Activated CD4-positive, alpha-beta T cell treated with anti-CD3 and anti-CD28 coated beads for 36 hours (primary cell): ENCODE results near the gene DUSP28. TPM values are rescaled to one million over a fixed set of nuclear protein-coding genes. Genes with fewer than 3 reads are reported as not detected.

Experiments used
- ATAC-seq: fragments of 200-7000 bp; cut with Tn5 transposase; one replicate; pipeline ENCODE4 v1.10.0; 2021; ENCODE audit warnings: mild to moderate bottlenecking, moderate library complexity
- CTCF ChIA-PET: fragments of 350-600 bp; sonication (Branson Sonifier 250); formaldehyde crosslinking; loops from one replicate; lab custom pipeline; 2021; ENCODE audit warnings: antibody characterized with exemption; lab: Charles Lee
- POLR2A ChIA-PET: fragments of 350-600 bp; sonication (Branson Sonifier 250); formaldehyde crosslinking; loops from one replicate; lab custom pipeline; 2021; ENCODE audit warnings: antibody characterized with exemption, inconsistent platforms; lab: Charles Lee
- DNase-seq: peaks from one replicate; pipeline ENCODE4 v3.0.0-alpha.2; 2020
- H3K27ac Mint-ChIP-seq: one replicate; pipeline ENCODE4 v1.8.0; 2021; ENCODE audit warnings: mixed read lengths
- H3K27me3 Mint-ChIP-seq: one replicate; pipeline ENCODE4 v1.8.0; 2021; ENCODE audit warnings: mixed read lengths
- H3K36me3 Mint-ChIP-seq: one replicate; pipeline ENCODE4 v1.8.0; 2021; ENCODE audit warnings: low read depth, mixed read lengths
- H3K4me1 Mint-ChIP-seq: one replicate; pipeline ENCODE4 v1.8.0; 2021; ENCODE audit warnings: mixed read lengths
- H3K4me3 Mint-ChIP-seq: one replicate; pipeline ENCODE4 v1.8.0; 2021; ENCODE audit warnings: mild to moderate bottlenecking, moderate library complexity, mixed read lengths
- H3K9me3 Mint-ChIP-seq: one replicate; pipeline ENCODE4 v1.8.0; 2021; ENCODE audit warnings: low read depth, mixed read lengths
- intact Hi-C, 2 experiments: fragments of 100-400 bp; cut with DNase I in 1 of 2; cut with micrococcal nuclease in 1 of 2; formaldehyde crosslinking; loops; one replicate each; pipeline versions ENCODE4 v1.14.2 to v1.15.1; 2022 to 2024; cut with DNase I, micrococcal nuclease
- total RNA-seq, 2 experiments: library from RNA; stranded (reverse); gene quantifications; one replicate each; pipeline ENCODE4 v1.2.3, GENCODE V29; 2021

DUSP28 gene
- total RNA-seq, 2 experiments from 2014 or later: 3.3 to 5.0 TPM

GRCh38 chr2:240568678-240569522 lies 8.7 kb downstream of the DUSP28 start:
- CTCF ChIA-PET: interaction anchor here (1.0 to 1.6 kb wide), 4 partner anchors 11 to 55 kb away, joined by 3 to 7 read pairs (median 6); partner anchors contain the start of gene CAPN10
- Mint-ChIP-seq H3K9me3 (no peaks in the 10 kb centered on the region), H3K36me3 (peaks cover 13% of the 10 kb centered on the region), H3K27me3 (no peaks in the 10 kb centered on the region), H3K4me1 (peaks cover 41% of the 10 kb centered on the region), H3K4me3 (peak overlapping the region; percentile 87), H3K27ac (peak overlapping the region; percentile 60)
- DNase-seq (peak; percentile 65), ATAC-seq (no peak)
- POLR2A ChIA-PET: interaction anchor here (0.7 to 1.4 kb wide), 2 partner anchors 18 to 48 kb away, joined by 3 to 8 read pairs; partner anchors contain the start of gene CAPN10
- intact Hi-C loops: loop anchor here (1.0 to 10.0 kb wide), 10 partner anchors 9 to 1316 kb away; partner anchors contain the start of genes D2HGDH (in 1 of the 2), DTYMK (in 1 of the 2), DUSP28 (in 1 of the 2) and FARP2 (in 1 of the 2)

- ATAC-seq (no peak), DNase-seq (no peak)
- H3K4me3 Mint-ChIP-seq: peak overlapping the region; percentile 87
- H3K4me1 Mint-ChIP-seq: peaks cover 34% of the 10 kb centered on the region
- no peaks in the 10 kb centered on the region for H3K27me3 Mint-ChIP-seq
- H3K27ac Mint-ChIP-seq: peak overlapping the region; percentile 29
- intact Hi-C loops: loop anchor here (5.0 to 10.0 kb wide), 8 partner anchors 53 to 1315 kb away; partner anchors contain the start of genes D2HGDH (in 1 of the 2), DTYMK (in 1 of the 2), FARP2 (in 1 of the 2) and MTERF4 (in 1 of the 2)
- POLR2A ChIA-PET: interaction anchor here (0.7 to 1.4 kb wide), 2 partner anchors 17 to 48 kb away, joined by 3 to 8 read pairs; partner anchors contain the start of gene CAPN10
- H3K9me3 Mint-ChIP-seq: no peaks in the 10 kb centered on the region
- CTCF ChIA-PET: interaction anchor here (1.0 to 1.6 kb wide), 4 partner anchors 10 to 55 kb away, joined by 3 to 7 read pairs (median 6); partner anchors contain the start of gene CAPN10
- H3K36me3 Mint-ChIP-seq: peaks cover 8% of the 10 kb centered on the region
These were observed 9.4 kb downstream of the DUSP28 start for GRCh38 chr2:240569523-240569997.

DNA sequence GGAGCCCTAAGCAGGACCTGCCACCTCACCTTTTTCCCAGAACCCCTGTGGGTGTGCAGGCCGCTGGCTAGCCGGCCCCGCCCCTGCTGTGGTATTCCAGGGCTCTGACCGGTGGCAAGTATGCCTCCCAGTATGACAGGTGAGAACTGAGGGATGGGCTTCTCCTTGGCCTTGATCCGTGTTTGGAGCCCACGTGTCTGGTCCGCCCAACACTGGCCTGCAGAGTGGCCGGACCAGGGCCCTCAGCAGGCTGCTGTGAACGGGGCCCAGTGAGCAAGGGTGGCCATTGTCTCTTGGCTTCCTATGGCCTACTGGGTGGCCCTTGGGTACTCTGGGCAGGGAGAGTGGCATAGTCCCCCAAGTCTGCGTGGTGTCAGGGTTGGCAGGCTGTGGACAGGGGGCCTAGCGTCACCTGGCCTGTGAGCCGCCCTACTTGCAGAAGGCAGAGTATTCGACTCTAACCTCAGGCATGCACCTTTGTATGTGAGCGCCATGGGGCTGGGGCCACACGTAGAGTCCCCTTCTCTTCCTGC lies 9.9 kb downstream of the DUSP28 start:
- H3K9me3 Mint-ChIP-seq: no peaks in the 10 kb centered on the region
- no peak for DNase-seq
- H3K27me3 Mint-ChIP-seq: no peaks in the 10 kb centered on the region
- intact Hi-C loops: loop anchor here (5.0 to 10.0 kb wide), 8 partner anchors 52 to 1315 kb away; partner anchors contain the start of genes D2HGDH (in 1 of the 2), DTYMK (in 1 of the 2), FARP2 (in 1 of the 2) and MTERF4 (in 1 of the 2)
- H3K4me3 Mint-ChIP-seq: peak overlapping the region; percentile 87
- H3K36me3 Mint-ChIP-seq: peaks cover 3% of the 10 kb centered on the region
- POLR2A ChIA-PET: no interaction called here
- ATAC-seq: no peak
- CTCF ChIA-PET: no interaction called here
- peaks cover 29% of the 10 kb centered on the region for H3K4me1 Mint-ChIP-seq
- H3K27ac Mint-ChIP-seq: no peak overlapping the region

GRCh38 chr2:240570531-240571313 lies 10.6 kb downstream of the DUSP28 start:
- Mint-ChIP-seq H3K4me1 (peaks cover 25% of the 10 kb centered on the region), H3K4me3 (no peak overlapping the region), H3K36me3 (peaks cover 2% of the 10 kb centered on the region), H3K27ac (peak overlapping the region; percentile 6), H3K27me3 (no peaks in the 10 kb centered on the region), H3K9me3 (no peaks in the 10 kb centered on the region)
- POLR2A ChIA-PET: no interaction called here
- ATAC-seq (no peak), DNase-seq (peak; percentile 4)
- CTCF ChIA-PET: no interaction called here
- intact Hi-C loops: no loop called here

DNA sequence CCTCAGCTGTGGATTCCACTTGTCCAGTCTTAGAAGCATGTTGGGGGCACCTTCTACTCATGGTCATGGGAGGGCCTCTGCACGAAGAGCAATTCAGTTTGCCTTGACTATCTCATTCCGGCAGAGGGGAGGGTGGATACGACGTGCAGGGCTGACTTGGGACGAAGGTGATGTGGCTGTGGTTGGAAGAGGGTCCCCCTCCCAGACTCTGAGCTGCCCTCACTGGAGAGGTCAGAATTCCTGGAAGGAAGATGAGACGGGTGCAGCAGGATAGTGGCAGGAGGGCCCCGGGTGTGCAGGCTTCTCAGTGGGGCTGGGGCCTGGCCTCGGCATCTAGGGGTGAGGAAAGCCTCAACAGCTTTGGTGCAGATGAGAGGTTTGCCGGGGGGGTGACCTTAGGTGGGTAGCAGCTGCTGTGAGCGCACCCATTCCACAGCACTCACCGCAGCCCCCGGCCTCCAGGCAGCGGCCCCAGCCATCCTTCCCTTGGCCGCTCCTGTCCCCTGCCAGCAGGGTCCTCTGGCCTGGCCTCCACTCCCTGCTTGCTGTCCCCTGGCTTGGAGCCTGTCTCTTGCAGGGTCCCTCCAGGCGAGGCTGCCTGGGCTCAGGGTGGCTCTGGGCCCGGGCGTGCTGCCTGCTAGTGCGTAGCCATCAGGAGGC lies 11.3 kb downstream of the DUSP28 start:
- peak; percentile 4 for DNase-seq
- ATAC-seq: no peak
- Mint-ChIP-seq H3K36me3 (peaks cover 2% of the 10 kb centered on the region), H3K4me1 (peaks cover 25% of the 10 kb centered on the region), H3K9me3 (no peaks in the 10 kb centered on the region), H3K27ac (no peak overlapping the region), H3K4me3 (no peak overlapping the region), H3K27me3 (no peaks in the 10 kb centered on the region)
- intact Hi-C loops: no loop called here
- CTCF ChIA-PET: no interaction called here
- POLR2A ChIA-PET: no interaction called here

DNA sequence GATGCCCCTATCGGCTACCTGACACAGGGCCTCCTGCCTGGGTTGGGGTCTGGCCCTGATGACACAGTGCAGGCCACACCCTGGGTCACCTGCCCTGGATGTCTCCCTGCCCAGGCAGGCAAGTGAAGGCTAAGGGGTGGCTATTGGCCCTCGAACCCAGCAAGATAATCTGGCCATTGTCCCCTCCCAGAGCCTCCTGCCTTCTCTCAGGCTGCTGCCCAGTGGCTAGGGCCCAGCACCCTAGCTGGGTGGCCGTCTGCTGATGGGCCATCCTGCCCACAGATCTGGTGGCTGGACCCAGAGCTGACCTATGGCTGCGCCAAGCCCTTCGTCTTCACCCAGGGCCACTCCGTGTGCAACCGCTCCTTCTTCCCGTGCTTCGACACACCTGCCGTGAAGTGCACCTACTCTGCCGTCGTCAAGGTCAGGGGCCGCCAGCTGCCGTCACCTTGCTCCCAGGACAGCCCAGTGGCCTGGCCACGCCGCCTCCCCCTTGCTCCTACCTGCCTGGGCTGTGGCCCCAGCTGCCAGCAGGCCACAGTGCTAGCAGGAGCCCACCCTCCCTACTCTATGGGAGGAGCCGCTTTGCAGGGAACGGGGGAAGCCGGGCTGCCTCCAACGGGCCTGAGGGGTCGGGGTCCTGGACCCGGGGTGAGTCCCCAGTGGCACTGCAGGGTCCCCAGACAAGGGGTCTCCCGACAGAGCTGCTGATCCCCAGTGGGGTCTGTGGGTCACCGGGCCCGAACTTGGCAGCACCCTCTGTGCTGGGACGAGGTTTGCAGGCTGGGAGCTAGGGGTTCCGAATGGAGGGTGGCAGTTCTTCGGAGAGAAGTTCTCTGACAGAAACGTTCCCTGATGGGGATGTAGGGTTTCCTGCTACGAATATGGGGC lies 12.2 kb downstream of the DUSP28 start:
- Mint-ChIP-seq H3K36me3 (peaks cover 3% of the 10 kb centered on the region), H3K9me3 (no peaks in the 10 kb centered on the region), H3K27ac (no peak overlapping the region), H3K4me1 (peaks cover 23% of the 10 kb centered on the region), H3K27me3 (no peaks in the 10 kb centered on the region), H3K4me3 (no peak overlapping the region)
- POLR2A ChIA-PET: no interaction called here
- CTCF ChIA-PET: no interaction called here
- DNase-seq (peak; percentile 1), ATAC-seq (no peak)
- intact Hi-C loops: no loop called here

DNA sequence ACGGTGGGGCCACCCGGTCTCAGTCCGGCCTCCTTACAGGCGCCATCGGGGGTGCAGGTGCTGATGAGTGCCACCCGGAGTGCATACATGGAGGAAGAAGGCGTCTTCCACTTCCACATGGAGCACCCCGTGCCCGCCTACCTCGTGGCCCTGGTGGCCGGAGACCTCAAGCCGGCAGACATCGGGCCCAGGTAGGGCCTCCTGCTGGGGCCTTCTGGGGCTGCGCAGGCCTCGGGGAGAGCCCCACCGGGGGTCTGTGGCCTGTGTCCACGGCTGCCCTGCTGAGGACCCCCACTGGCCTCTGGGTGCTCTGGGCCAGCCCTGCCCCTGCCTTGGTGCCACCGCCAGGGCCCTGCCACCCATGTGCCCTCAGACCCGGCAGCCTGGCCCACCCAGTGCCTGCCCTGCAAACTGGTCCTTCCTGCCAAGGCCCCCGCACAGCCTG lies 12.9 kb downstream of the DUSP28 start:
- peaks cover 6% of the 10 kb centered on the region for H3K36me3 Mint-ChIP-seq
- intact Hi-C loops: no loop called here
- H3K27ac Mint-ChIP-seq: no peak overlapping the region
- ChIA-PET CTCF (no interaction called here), POLR2A (interaction anchor here (0.8 kb wide), 1 partner anchor 13 kb away, joined by 5 read pairs; the partner anchor contains the start of gene CAPN10)
- no peak for DNase-seq
- H3K27me3 Mint-ChIP-seq: no peaks in the 10 kb centered on the region
- H3K4me3 Mint-ChIP-seq: no peak overlapping the region
- H3K4me1 Mint-ChIP-seq: peaks cover 23% of the 10 kb centered on the region
- no peaks in the 10 kb centered on the region for H3K9me3 Mint-ChIP-seq
- ATAC-seq: no peak

DNA sequence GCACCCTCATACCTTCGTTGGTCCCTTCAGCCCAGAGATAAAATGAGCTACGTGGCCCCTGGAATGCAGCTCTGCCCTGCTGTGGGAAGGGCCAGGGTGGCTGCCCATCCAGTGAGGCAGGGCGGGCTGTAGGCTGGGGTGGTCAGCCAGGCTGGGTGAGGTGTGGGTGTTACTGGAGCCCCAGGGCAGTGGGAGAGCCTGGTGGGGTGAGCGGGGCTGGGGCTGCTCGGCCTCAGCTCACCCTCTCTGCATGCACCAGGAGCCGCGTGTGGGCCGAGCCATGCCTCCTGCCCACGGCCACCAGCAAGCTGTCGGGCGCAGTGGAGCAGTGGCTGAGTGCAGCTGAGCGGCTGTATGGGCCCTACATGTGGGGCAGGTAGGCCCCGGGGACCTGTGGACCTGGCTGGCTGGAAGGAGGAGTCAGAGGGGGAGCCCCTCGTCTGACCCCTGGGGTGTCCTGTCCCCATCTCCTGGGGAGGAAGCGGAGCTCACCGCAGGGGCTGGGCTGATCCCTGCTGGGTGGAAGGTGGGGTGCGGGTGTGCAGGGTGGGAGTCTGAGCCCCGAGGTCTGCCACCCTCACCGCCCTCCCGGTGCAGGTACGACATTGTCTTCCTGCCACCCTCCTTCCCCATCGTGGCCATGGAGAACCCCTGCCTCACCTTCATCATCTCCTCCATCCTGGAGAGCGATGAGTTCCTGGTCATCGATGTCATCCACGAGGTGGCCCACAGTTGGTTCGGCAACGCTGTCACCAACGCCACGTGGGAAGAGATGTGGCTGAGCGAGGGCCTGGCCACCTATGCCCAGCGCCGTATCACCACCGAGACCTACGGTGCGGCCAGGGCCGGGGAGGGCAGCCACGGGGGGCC lies 13.6 kb downstream of the DUSP28 start:
- ATAC-seq (no peak), DNase-seq (no peak)
- Mint-ChIP-seq H3K27me3 (no peaks in the 10 kb centered on the region), H3K27ac (no peak overlapping the region), H3K9me3 (no peaks in the 10 kb centered on the region), H3K4me1 (peaks cover 25% of the 10 kb centered on the region), H3K36me3 (peaks cover 6% of the 10 kb centered on the region), H3K4me3 (no peak overlapping the region)
- intact Hi-C loops: no loop called here
- CTCF ChIA-PET: no interaction called here
- POLR2A ChIA-PET: interaction anchor here (0.8 kb wide), 1 partner anchor 12 kb away, joined by 5 read pairs; the partner anchor contains the start of gene CAPN10

DNA sequence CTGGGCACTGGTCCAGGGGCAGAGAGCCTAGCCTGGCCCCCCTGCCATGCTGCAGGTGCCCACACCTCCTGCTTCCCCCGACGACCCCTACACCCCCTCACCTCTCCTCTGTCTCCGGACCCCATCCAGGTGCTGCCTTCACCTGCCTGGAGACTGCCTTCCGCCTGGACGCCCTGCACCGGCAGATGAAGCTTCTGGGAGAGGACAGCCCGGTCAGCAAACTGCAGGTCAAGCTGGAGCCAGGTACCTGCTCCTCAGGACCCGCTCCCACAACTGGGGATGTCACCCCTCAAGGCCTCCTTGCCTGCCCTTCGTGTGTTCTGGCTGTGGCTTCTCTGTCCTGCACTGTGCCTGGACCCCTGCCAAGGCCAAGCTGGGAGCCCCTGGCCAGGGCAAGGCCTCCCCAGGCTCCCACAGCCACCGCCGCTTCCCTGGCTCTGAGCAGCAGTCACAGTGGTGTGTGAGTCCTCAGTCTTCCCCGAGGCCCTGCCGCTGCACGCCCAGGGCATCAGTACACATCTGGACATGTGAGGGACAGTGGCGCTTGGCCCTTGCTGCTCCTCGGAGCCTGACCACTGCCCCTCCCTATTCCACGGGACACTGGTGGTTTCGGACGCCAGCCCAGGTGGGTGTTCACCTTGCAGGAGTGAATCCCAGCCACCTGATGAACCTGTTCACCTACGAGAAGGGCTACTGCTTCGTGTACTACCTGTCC lies 14.4 kb downstream of the DUSP28 start:
- Mint-ChIP-seq H3K36me3 (peaks cover 6% of the 10 kb centered on the region), H3K9me3 (no peaks in the 10 kb centered on the region), H3K27ac (no peak overlapping the region), H3K4me3 (no peak overlapping the region), H3K4me1 (peaks cover 29% of the 10 kb centered on the region), H3K27me3 (no peaks in the 10 kb centered on the region)
- no peak for ATAC-seq
- POLR2A ChIA-PET: no interaction called here
- no peak for DNase-seq
- intact Hi-C loops: no loop called here
- CTCF ChIA-PET: interaction anchor here (1.4 kb wide), 1 partner anchor 9 kb away, joined by 3 read pairs; no protein-coding TSS in a partner anchor
